HEK293T (cell line): ENCODE data around the gene LHB.

Experiments
- BHLHE40 ChIP-seq: fragments of 450-650 bp; IDR thresholded peaks from 2 replicates; pipeline ENCODE4 v1.6.1; 2016; ENCODE audit warnings: mild to moderate bottlenecking, moderate library complexity, borderline replicate concordance
- CTBP1 ChIP-seq: fragments of 450-650 bp; IDR thresholded peaks from 2 replicates; pipeline ENCODE4 v1.6.1; 2016; ENCODE audit warnings: borderline replicate concordance
- FOXK2 ChIP-seq: fragments of 450-650 bp; IDR thresholded peaks from 2 replicates; pipeline ENCODE4 v1.6.1; 2016; ENCODE audit warnings: mild to moderate bottlenecking
- FOXM1 ChIP-seq: fragments of 450-650 bp; IDR thresholded peaks from 2 replicates; pipeline ENCODE4 v1.6.1; 2017; ENCODE audit warnings: mild to moderate bottlenecking, borderline replicate concordance
- L3MBTL2 ChIP-seq: fragments of 450-650 bp; conservative IDR thresholded peaks from 2 replicates; pipeline ENCODE4 v1.6.1; 2016; ENCODE audit warnings: mild to moderate bottlenecking
- LEF1 ChIP-seq: fragments of 450-650 bp; IDR thresholded peaks from 2 replicates; pipeline ENCODE4 v1.6.1; 2017; ENCODE audit warnings: mild to moderate bottlenecking, borderline replicate concordance
- NFRKB ChIP-seq: fragments of 450-650 bp; IDR thresholded peaks from 2 replicates; pipeline ENCODE4 v1.6.1; 2016; ENCODE audit warnings: mild to moderate bottlenecking, moderate library complexity
- SP1 ChIP-seq: fragments of 450-650 bp; IDR thresholded peaks from 2 replicates; pipeline ENCODE4 v1.6.1; 2017
- TARDBP ChIP-seq: fragments of 450-650 bp; IDR thresholded peaks from 2 replicates; pipeline ENCODE4 v1.6.1; 2016

GRCh38 chr19:48993175-48994034, 23.5 kb downstream of the LHB start, which contains the start of the genes GYS1 and RUVBL2:
- TF ChIP-seq SP1 (no peak), LEF1 (no peak), BHLHE40 (no peak), NFRKB (no peak), TARDBP (no peak), L3MBTL2 (no peak), FOXK2 (no peak), CTBP1 (no peak), FOXM1 (no peak)
